SK-N-SH treated with all-trans-retinoic acid at 6 μM for 48 hours (cell line): Measurements from ENCODE around the gene MRAS.

Experiments
- ARNTL ChIP-seq: fragments of 450-650 bp; formaldehyde crosslinking; IDR thresholded peaks from 2 replicates; pipeline ENCODE4 v1.5.0; 2020; ENCODE audit warnings: low read depth, mild to moderate bottlenecking, moderate library complexity, borderline replicate concordance
- GLIS3 ChIP-seq: fragments of 250-450 bp; sonication (Bioruptor Pico); IDR thresholded peaks from 2 replicates; pipeline ENCODE4 v1.5.0; 2020; ENCODE audit warnings: mild to moderate bottlenecking, moderate library complexity
- ISL1 ChIP-seq: fragments of 250-450 bp; sonication (Bioruptor Pico); IDR thresholded peaks from 2 replicates; pipeline ENCODE4 v2.1.2; 2022; ENCODE audit warnings: mild to moderate bottlenecking, moderate library complexity
- OSR1 ChIP-seq: fragments of 250-450 bp; sonication (Bioruptor Pico); IDR thresholded peaks from 2 replicates; pipeline ENCODE4 v1.8.0; 2022; ENCODE audit warnings: moderate library complexity, mild to moderate bottlenecking, inconsistent platforms
- RARB ChIP-seq: fragments of 250-450 bp; sonication (Bioruptor Pico); IDR thresholded peaks from 2 replicates; pipeline ENCODE4 v1.8.0; 2021; ENCODE audit warnings: mild to moderate bottlenecking, moderate library complexity
- TCF4 ChIP-seq: fragments of 250-450 bp; sonication (Bioruptor Pico); IDR thresholded peaks from 2 replicates; pipeline ENCODE4 v1.8.0; 2021; ENCODE audit warnings: mild to moderate bottlenecking, moderate library complexity, borderline replicate concordance
- ZNF70 ChIP-seq: fragments of 450-650 bp; formaldehyde crosslinking; IDR thresholded peaks from 2 replicates; pipeline ENCODE4 v1.5.0; 2020; ENCODE audit warnings: mild to moderate bottlenecking, moderate library complexity

GRCh38 chr3:138374573-138375134 lies 26.3 kb downstream of the MRAS start:
- TF ChIP-seq ZNF70 (CRISPR knock-in tag) = no peak
- TF ChIP-seq OSR1 (CRISPR knock-in tag) = no peak
- no peak for TF ChIP-seq ISL1 (CRISPR knock-in tag)
- no peak for TF ChIP-seq GLIS3
- TF ChIP-seq TCF4 (CRISPR knock-in tag) = no peak
- no peak for TF ChIP-seq ARNTL (CRISPR knock-in tag)
- no peak for TF ChIP-seq RARB (CRISPR knock-in tag)
